CD4-positive, alpha-beta T cell treated with Interleukin-15 for 1 hour (primary cell): ENCODE measurements around the gene PDE4D.

Source experiments
- DNase-seq: peaks from one replicate; pipeline ENCODE4 v3.0.0-alpha.2; 2020

The PDE4D gene

DNA sequence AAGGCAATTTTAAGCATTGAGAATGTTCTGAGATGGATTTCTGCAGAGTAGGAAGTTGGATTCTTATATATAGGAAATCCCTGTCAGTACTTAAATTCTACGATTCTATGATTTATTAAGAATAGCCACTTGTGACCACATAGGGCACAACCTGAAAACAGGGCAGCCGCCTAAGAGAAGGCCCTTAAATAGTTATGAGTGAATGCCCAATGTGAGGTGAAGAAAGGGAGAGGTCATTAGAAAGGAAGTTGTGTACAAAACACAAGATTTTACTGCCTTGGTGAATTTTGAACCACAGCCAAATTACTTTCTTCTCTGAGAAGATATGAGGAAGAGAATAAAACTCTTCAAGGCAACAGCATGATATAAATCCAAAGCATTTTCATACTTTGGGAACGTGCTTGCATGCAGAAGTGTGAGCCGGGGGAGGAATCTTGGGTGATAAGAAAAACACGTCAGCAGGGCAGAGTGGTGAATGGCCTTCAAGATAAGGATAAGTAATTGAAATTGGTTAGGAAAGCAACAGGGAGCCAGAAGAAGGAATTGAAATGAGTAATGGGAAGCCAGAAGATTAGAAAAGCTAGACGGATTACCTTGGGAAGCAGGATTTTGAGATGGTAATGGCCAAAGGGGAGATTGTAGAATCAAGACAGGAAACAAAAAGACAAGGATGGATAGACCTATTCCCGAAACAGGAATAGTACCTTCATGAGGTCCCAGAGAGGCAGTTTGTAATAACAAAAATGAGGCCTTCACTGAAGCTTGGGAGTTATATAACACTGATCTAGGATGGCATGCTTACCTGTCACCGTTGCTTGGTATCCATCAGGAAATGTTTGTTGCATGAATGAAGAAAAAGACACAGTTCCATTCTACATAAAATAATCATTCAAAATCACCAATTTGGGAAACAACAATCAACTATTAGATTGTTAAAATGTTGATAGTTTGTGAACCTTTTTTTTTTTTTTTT lies 244.3 kb downstream of the PDE4D start:
- DNase-seq: no peak

DNA sequence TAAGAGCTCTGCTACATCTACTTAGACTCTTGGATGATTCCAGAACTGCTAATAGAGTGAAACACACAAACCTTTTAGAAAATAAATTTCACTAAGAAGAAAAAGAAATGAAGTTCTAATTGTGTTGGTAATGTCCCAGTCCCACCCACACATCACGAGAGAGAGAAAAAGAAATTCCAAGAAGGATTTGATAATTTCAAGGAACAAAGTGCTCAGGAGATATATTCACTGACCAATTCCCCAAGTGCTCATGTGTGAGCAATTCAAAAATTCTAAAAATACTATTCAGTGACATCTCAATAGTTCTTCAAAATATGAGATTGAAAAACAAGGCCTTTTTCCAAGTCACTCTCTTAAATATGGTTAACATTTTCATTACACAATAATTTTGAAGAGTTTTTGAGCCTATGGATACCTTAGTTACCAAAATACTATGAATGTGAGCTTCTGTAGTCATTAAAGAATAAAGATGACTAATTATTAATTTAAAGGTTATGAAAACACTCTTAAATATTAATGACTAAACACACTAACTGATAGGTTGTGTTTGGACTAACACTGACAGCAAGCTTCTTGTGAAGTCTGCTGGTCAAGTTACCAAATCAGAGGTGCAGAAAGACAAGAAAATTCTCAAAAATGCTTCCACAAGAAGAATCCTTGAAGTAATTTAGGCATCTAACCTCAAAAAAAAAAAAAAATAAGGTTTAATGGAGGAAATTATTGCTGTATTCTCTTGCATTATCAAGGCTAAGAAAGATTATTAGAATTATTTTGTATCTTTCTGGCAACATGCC lies 245.3 kb downstream of the PDE4D start:
- DNase-seq: no peak

DNA sequence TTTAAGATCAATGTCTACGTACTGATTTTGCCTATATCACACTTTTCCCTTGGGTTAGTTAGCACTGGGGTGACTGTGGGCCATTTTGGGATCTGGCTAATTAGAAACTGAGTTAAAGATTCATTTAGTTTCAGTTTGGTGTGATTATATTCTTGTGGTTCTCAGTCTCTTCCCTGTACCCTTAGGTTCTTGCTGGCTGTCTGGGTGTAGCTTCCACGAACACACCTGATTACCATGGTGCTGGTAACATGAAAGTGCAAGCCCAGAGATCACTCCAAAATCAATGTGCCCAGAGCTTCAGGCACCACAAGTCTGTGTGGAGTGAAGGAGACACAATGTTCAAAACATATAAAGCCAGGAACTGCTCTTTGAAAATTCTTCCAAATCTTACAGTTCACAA lies 248.1 kb downstream of the PDE4D start:
- DNase-seq: no peak

DNA sequence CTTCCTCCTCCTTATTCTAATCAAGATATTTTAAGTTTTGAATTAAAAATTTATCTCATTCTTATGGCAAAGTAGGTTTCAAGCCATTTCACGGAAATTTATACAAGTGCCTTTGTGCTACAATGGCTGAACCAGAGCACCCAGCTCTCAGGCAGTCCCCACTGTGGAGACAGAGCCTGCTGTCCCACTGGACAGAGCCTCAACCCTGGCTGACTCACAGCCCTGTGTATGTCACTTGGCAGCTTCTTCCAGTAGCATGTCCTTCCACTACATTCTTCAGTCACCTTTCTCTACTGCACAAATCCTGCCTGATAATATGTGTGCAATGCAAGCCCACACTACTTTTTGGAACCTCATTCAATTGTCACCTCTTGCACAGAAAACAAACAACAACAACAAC lies 253.1 kb downstream of the PDE4D start:
- no peak for DNase-seq

DNA sequence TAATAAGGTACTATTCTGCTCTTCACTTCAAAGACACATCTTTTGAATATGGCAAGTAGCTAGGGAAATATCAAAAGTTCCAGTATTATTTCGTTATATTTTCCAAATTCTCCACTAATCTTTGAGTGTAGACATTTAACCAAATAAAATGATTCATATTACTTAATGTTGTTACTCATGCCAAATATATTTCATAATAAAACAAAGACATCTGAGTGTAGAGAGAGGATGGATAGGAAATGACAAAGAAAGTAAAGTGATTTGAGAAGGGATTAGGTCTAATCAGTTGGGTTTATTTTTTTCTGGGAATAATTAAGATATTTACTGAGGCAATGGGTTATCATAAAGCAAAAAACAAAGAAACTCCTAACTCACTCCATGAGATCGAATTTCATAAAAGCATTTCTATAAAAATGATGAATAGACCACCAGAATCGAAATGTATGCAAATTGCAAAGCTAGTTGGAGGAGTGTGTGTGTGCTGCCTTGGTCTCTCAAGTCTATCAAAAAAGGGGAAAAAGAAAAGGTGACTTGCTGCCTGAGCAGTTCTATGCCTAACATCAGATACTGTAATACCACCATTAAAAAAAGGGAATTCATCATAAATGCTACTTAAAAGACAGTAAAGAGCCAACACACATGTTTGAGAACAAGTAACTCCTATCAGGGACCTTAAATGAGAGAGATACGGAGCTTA lies 255.5 kb downstream of the PDE4D start:
- no peak for DNase-seq

DNA sequence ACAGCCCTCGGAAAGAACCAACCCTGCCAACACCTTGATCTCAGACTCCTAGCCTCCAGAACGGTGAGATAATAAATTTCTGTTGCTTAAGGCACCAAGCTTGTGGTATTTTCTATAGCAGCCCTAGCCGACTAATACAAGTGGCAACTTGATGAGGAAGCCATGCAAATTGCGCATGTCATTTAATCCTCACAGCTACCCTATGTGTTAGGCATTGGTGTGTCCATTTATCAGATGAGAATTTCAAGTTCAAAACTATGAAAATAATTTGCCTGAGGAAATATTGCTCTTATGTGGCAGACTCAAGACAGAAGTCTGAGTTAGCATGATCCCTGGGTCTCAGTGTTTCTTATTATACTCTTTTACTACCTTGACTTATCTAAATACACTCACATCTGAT lies 264.0 kb downstream of the PDE4D start:
- no peak for DNase-seq

DNA sequence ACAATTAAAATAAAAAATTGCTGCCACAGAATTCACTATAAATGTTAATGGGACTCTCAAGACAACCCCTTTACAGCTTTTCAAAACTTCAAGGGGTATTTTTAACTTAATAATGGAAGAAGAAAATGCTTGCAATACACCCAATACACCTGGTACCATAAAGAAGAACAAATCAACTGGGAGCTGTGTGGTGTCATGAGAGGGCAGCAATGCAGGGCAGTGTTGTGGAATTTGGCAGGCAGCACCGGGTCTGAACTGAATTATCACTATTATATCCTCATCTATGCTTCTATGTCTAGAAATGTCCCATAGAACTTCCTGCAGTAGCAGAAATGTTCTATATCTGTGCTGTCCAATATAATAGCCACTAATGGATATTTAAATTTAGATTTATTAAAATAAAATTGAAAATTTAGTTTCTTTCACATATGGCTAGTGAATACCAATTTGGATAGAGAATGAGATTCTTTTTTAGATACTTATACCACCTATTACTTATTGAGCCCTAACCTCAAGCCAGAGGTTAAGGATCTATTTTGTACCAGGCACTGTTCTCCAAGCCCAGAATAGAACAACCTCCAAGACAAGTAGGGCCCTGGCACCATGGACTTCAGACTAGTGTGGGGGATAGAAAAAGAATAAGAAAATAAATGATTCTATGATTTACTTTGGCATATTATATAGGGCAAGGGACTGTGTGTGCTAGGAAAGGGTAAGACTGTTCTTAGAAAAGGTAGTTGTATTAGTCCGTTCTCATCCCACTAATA lies 265.3 kb downstream of the PDE4D start:
- DNase-seq: no peak

DNA sequence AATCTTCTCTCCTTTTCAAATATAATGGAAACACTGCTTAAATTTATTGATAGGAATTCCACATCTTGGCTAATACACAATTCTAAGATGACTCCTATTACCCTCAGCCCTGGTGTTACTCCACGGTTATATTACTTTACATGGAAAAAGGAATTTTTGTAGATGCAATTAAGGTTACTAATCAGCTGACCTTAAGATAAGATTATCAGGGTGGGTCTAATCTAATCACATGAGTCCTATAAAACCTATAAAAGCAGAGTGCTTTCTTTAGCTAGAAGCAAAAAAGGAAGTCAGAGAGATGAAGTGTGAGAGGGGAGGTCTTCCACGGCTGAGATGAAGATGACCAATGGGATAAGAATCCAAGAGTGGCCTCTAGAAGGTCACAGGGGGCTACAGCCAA lies 268.6 kb downstream of the PDE4D start:
- no peak for DNase-seq

DNA sequence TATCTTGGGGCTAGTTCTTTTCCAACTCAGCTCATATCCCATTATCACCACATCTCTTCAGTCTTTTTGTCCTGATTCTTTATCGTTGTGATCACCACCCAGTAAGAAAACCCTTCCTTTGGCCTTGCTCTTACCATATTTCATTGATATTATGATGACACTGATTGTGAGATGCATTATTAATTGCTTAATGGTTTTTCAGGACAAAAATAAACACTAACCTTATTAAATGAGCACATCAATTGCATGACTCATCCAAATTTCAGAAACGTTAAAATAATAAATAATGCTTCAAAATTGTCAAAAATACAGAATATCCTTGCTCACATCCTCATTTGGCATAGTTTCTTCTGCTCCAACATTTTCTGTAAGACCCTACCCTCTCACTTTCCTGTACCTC lies 270.7 kb downstream of the PDE4D start:
- DNase-seq: no peak

DNA sequence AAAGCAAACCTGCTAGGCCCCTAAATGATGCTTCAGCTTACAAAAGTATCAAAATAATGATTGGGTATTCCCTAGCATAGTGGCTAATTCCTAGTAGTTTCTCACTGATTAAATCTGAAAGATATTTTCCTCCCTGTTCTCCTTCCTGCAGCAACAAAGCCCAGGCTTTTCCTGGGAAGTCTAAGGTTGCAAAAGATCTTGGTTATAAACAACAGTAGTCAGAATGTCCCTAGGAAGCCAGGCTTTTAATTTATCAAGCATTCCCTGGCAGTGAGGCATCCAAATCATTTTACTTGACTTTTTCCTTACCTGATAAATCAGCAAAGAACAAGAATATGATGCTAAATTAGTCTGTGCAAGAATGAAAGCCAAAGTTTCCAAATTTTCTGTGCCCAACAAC lies 272.0 kb downstream of the PDE4D start:
- no peak for DNase-seq

DNA sequence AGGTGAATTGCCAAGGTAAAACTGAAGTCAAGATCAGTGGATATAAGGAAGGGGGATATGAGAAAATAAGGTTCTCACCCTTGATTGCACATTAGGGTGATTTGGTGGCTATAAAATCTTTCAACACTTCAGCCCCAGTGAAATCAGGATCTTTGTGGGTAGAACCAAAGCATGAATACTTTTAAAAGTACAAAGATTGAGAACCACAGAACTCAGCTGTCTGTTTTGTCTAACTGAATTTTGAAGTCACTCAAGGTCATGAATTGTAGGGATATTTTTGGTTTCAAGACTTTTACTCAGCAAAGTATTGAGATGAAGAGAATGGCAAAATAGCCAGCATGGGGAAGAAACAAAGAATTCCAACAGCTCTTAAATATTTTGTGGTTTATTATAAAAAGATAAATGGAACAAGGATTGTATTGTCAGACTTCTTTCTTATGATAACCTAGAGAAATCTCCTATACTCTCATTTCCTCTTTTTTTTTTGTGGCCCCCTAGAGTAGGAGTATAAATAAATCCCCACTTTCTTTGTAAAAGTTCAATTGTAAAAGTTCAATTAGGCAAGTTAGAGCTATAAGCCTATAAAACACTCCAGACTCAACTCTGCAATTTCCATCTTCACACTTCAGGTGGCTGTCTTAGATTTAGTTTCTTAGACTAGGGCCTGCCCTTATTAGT lies 272.9 kb downstream of the PDE4D start:
- no peak for DNase-seq

DNA sequence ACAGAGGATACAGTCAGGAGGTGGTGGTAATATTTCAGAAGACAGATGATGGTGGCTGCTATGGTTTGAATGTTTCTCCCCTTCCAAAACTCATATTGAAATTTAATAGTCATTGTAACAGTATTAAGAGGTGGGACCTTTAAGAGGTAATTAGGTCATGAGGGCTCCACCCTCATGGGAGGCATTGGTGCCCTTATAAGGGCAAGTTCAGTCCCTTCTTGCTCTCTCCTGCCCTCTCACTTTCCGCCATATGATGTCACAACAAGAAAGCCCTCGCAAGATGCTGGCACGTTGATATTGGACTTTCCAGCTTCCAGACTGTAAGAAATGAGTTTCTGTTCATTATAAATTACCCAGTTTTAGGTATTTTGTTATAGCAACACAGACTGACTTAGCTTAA lies 274.9 kb downstream of the PDE4D start:
- DNase-seq: no peak

DNA sequence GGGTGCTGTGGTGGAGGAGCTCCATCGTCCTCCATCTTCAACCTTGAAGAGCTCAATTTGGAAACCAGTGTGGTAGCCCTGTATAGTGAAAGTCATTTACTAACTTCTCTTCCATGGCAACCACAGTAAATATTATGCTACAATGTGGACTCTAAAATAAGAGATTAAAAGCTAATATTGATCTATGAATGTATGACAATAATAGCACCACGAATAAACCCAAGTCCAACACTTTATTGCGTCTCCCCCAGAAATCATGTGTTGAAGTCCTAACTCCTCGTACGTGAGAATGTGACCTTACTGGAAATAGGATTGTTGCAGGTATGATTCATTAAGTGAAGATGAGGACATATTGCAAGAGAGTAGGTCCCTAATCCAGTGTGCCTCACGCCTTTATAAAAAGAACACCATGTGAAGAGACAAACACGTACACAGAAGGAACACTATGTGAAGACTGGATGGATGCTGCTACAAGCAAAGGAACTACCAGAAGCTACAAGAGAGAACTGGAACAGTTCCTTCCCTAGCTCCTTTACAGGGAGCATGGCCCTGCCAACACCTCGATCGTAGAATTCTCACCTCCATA lies 276.2 kb downstream of the PDE4D start:
- DNase-seq: no peak

DNA sequence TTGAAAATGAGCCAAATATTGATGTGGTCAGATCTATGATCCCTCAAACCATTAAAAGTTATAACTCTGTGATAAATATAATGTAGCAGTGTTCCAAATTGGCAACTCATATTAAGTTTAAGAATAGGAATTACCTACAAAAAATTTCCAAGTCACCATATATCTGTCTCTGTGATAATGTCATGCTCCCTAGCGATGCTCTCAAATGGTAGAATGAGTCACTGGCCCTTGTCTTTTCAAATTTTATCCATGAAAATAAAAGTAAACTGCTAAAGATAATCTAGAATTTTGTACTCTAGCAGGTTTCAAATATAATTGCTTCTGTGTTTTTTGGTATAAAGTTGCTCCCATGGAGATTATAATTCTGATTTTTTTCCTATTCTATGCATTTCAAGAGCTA lies 277.1 kb downstream of the PDE4D start:
- no peak for DNase-seq

DNA sequence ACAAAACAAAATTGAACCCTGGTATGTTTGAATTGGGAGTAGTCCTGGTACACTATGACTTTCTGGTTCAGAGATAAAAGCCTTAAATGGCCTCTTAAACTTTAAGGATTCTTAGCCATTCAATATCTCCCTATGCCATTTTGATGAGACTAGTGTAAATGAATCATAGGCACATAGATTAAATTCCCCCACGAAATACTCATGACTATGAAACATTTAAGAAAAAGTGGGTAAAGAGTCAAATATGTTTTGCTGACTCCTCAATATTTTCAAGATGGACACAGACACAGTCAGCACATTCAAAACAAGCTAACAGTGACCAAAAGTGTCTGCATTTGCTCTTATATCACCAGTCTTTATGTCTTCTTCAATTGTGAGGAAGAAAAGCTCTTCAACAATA lies 278.3 kb downstream of the PDE4D start:
- no peak for DNase-seq

DNA sequence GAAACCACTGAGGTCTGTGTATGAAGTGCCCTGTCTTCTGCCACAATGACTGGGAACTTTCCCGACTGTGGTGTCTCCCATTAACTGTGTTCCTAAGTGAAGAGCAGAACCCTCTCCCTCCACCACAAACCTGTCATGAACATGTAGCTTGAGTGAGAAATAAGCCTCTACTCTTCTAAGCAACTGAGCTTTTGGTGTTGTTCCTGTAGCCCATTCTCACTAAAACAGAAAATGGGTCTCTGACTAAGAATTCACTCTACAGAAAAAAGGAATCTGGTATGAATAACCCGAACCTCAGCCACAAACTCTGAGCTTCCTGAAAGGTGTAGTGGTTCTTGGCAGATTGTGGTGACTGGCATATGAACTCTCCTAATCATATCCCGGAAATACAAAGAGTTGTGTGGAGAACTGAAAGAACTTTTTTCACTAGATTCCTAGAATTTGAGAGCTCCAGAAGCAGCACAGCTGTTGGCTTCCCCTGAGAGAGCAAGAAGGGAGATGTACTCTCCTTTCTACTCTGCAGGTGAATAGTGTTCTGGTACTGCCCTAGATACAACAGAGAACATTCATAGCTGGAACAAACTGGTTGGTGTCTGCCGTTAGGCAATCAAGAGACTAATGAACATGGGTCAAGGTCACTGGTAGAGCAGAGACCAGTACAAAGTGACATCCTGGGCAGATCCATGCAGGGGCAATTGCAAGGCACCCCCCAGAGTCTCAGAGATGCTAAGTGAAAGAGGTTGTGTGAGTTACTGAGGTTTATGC lies 283.8 kb downstream of the PDE4D start:
- DNase-seq: no peak

DNA sequence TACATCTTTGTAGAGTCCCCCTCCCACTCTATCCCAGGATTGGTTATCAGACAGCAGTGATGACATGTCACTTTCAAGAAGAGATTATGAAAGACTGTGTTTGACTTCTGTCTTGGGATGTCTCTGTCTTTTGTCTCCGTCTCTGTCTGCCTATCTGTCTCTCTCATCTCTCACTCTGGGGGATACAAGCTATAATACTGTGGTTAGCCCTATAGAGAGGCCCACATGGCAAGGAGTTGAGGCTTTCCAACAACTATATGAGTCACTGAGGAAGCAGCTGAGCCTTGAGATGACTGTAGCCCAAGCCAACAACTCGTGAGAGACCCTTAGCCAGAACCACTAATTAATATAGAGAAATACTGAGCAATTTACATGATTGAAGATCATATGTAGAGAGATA lies 284.8 kb downstream of the PDE4D start:
- DNase-seq: no peak

DNA sequence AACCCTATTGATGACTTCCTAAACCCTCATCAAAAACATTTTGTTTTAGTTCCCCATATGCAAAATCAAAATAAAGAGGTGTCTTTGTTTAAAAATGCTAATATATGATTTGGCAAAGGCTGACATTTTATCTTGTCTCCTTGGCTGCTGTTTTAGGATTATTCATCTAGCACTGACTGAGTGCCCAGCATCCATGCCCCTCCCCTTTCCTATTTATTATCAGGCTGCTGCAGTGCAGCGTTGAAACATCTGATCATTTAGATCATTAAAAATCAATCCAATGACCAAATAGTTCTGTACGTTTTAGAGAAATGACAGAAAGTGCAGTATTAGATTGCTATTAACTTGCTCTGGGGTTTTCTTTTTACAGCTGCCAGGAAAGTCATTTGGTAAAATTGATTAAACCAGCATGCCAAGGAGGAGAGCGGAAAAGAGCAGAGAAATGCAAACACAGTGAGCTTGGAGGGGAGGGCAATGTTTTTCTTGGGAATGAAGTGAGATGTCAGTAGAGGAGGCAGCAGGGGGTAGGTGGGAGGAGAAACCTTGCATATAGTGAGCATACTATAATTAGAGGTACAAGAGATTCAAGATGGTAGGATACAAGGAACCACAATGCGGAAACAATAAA lies 286.3 kb downstream of the PDE4D start:
- DNase-seq: no peak

DNA sequence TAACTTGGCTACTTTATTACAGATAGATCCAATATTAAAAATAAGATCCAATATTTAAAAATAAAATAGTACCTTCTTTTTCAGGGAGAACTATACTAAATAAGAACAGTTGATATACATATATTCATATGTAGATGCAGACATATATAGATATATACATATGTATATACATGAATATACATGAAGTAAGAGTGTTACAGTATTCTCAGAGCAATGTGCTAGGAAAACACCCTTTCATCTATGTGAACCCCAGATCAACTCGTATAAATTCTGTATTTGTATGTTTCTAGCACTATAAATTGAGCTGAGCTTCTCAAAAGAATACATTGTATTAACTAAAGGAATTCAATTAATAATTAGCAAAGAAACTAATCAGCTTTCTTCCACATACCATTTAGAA lies 287.6 kb downstream of the PDE4D start:
- no peak for DNase-seq

DNA sequence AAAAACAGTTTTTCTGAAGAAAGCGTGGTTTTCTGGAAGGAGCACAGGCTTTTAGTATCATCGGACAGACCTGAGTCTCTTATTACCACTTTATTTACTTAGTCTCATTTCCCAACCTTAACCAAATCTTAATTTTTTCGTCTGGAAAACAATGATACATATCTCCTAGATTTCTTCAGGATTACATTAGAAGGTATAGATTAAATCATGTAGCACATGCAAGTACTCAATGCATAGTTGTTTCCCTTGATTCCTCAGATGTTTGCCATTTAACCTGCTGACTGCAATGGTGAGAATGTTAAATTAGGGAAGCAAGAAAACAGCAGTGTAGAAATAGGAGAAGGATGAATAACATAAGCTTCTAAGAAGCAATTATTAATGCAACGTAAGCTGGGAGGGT lies 289.4 kb downstream of the PDE4D start:
- DNase-seq: no peak
